ENCODE measurements around the gene ZNF836.
"Not testable (repeated sequence)": the region's sequence is repeated elsewhere in the genome, so short reads cannot be mapped to it uniquely, and the experiment has no call there.

The ZNF836 gene

GRCh38 chr19:52211203-52211602 lies 39.8 kb upstream of the ZNF836 start:
- H3K27ac ChIP-seq = no peak overlapping the region
- peaks cover 96% of the 10 kb centered on the region for H3K36me3 ChIP-seq (ENCODE audit: insufficient read depth, low read length)
- TF ChIP-seq EZH2 (IDR thresholded peaks at IDR 0.05) = no peak
- no peak for TF ChIP-seq FOXP2 (optimal IDR thresholded peaks at IDR 0.05; ENCODE audit: control extremely low read depth, extremely low read length, insufficient read depth)
- TF ChIP-seq POLR2AphosphoS5 (IDR thresholded peaks at IDR 0.05; ENCODE audit: borderline replicate concordance, low read depth, low read length) = no peak
- no peaks in the 10 kb centered on the region for H3K9me3 ChIP-seq (ENCODE audit: low read depth, low read length)
- DNase-seq (ENCODE audit: low read depth, low spot score) = no peak
- no peak overlapping the region for H3K4me3 ChIP-seq
- no peak overlapping the region for H3K9ac ChIP-seq (ENCODE audit: insufficient read length)

DNA sequence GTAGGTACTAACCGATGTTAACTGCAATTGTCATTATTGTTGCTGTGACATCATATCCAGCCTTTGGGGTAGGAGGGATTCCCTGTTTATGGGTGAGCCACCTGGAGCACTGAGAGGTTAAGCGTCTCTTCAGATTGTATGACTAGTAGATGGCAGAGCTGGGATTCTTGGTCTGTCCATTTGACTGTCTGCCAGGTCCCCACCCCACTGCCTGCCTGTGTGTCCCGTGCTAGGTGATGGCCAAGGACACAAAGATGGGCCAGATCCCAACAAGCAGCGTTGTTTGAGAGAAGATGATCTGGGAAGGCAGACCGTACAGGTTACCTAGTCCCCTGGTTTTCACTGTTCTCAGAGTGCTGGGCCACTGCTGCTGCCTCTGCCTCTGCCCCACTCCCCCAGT lies 35.1 kb upstream of the ZNF836 start:
- no peaks in the 10 kb centered on the region for H3K9me3 ChIP-seq (ENCODE audit: low read depth, low read length)
- peaks cover 96% of the 10 kb centered on the region for H3K36me3 ChIP-seq (ENCODE audit: insufficient read depth, low read length)
- H3K27ac ChIP-seq = no peak overlapping the region
- H3K4me3 ChIP-seq = no peak overlapping the region
- H3K9ac ChIP-seq (ENCODE audit: insufficient read length) = no peak overlapping the region
- no peak for DNase-seq (ENCODE audit: low read depth, low spot score)
- TF ChIP-seq FOXP2 (optimal IDR thresholded peaks at IDR 0.05; ENCODE audit: control extremely low read depth, extremely low read length, insufficient read depth) (no peak), POLR2AphosphoS5 (IDR thresholded peaks at IDR 0.05; ENCODE audit: borderline replicate concordance, low read depth, low read length) (no peak), EZH2 (IDR thresholded peaks at IDR 0.05) (no peak)

- H3K4me3 ChIP-seq; H3K9ac ChIP-seq (ENCODE audit: insufficient read length); DNase-seq (ENCODE audit: low read depth, low spot score); H3K9me3 ChIP-seq (ENCODE audit: low read depth, low read length); H3K27ac ChIP-seq: not testable (repeated sequence)
- H3K36me3 ChIP-seq (ENCODE audit: insufficient read depth, low read length) = peaks cover 86% of the 10 kb centered on the region
These were observed 29.5 kb upstream of the ZNF836 start for GRCh38 chr19:52200755-52201391.

GRCh38 chr19:52200044-52200443 lies 28.6 kb upstream of the ZNF836 start:
- TF ChIP-seq EZH2 (IDR thresholded peaks at IDR 0.05) = no peak
- no peak for TF ChIP-seq FOXP2 (optimal IDR thresholded peaks at IDR 0.05; ENCODE audit: control extremely low read depth, extremely low read length, insufficient read depth)
- no peak for TF ChIP-seq POLR2AphosphoS5 (IDR thresholded peaks at IDR 0.05; ENCODE audit: borderline replicate concordance, low read depth, low read length)
- Histone ChIP-seq H3K36me3 (ENCODE audit: insufficient read depth, low read length) (peaks cover 86% of the 10 kb centered on the region), H3K4me3 (no peak overlapping the region), H3K9me3 (ENCODE audit: low read depth, low read length) (no peaks in the 10 kb centered on the region), H3K9ac (ENCODE audit: insufficient read length) (no peak overlapping the region), H3K27ac (no peak overlapping the region)
- DNase-seq (ENCODE audit: low read depth, low spot score) = no peak

GRCh38 chr19:52198678-52199077 lies 27.3 kb upstream of the ZNF836 start:
- H3K36me3 ChIP-seq (ENCODE audit: insufficient read depth, low read length) = peaks cover 85% of the 10 kb centered on the region

GRCh38 chr19:52197964-52198363 lies 26.5 kb upstream of the ZNF836 start:
- H3K36me3 ChIP-seq (ENCODE audit: insufficient read depth, low read length) = peaks cover 85% of the 10 kb centered on the region
- TF ChIP-seq POLR2AphosphoS5 (IDR thresholded peaks at IDR 0.05; ENCODE audit: borderline replicate concordance, low read depth, low read length) = no peak
- no peak for TF ChIP-seq EZH2 (IDR thresholded peaks at IDR 0.05)

More at GRCh38 chr19:52198678-52199077, 27.3 kb upstream of the ZNF836 start:
- no peak overlapping the region for H3K9ac ChIP-seq (ENCODE audit: insufficient read length)
- H3K4me3 ChIP-seq = no peak overlapping the region
- no peaks in the 10 kb centered on the region for H3K9me3 ChIP-seq (ENCODE audit: low read depth, low read length)
- DNase-seq (ENCODE audit: low read depth, low spot score) = no peak
- no peak for TF ChIP-seq POLR2AphosphoS5 (IDR thresholded peaks at IDR 0.05; ENCODE audit: borderline replicate concordance, low read depth, low read length)
- no peak for TF ChIP-seq FOXP2 (optimal IDR thresholded peaks at IDR 0.05; ENCODE audit: control extremely low read depth, extremely low read length, insufficient read depth)
- TF ChIP-seq EZH2 (IDR thresholded peaks at IDR 0.05) = no peak
- no peak overlapping the region for H3K27ac ChIP-seq

DNA sequence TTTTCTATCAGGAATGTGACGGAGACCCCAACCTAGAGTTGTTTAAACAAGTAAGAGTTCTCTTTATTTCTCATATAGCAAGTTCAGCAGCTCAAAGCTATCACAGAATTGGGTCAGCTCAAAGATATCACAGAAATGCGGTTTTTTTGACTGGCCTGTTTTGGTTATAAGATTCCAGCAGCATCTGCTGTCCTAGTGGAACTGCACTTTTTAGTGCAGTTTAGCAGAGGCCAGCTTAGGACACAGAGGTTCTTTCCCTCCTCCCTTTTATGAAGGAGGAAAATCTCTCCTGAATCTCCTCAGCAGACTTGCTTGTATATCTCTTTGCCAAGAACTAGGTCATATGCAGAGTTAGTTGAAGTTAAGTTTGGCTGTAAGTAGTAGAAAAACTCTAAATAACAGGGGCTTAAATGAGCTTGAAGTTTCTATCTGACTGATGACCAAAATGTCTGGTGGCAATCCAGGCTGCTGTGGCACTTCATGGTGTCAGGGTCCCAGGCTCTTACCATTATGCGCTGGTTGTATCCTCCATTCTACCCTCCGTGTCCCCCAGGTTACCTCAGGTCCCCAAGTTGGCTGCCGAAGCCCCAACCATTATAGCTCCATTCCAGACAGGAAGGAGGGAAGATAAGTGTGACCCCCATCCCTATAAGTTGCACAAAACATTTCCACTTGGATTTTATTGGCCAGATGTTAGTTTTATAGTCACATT lies 25.0 kb upstream of the ZNF836 start:
- Histone ChIP-seq H3K27ac (no peak overlapping the region), H3K9ac (ENCODE audit: insufficient read length) (no peak overlapping the region), H3K36me3 (ENCODE audit: insufficient read depth, low read length) (peaks cover 85% of the 10 kb centered on the region), H3K4me3 (no peak overlapping the region), H3K9me3 (ENCODE audit: low read depth, low read length) (peaks cover 7% of the 10 kb centered on the region; the same call in 1 of the 2 replicates)
- TF ChIP-seq POLR2AphosphoS5 (IDR thresholded peaks at IDR 0.05; ENCODE audit: borderline replicate concordance, low read depth, low read length) (no peak), FOXP2 (optimal IDR thresholded peaks at IDR 0.05; ENCODE audit: control extremely low read depth, extremely low read length, insufficient read depth) (no peak), EZH2 (IDR thresholded peaks at IDR 0.05) (no peak)
- no peak for DNase-seq (ENCODE audit: low read depth, low spot score)

More at GRCh38 chr19:52197964-52198363, 26.5 kb upstream of the ZNF836 start:
- no peak overlapping the region for H3K27ac ChIP-seq
- no peak overlapping the region for H3K9ac ChIP-seq (ENCODE audit: insufficient read length)
- H3K4me3 ChIP-seq = no peak overlapping the region
- DNase-seq (ENCODE audit: low read depth, low spot score) = no peak
- H3K9me3 ChIP-seq (ENCODE audit: low read depth, low read length) = peaks cover 3% of the 10 kb centered on the region; the same call in 1 of the 2 replicates

- Histone ChIP-seq H3K9ac (ENCODE audit: insufficient read length) (no peak overlapping the region), H3K36me3 (ENCODE audit: insufficient read depth, low read length) (peaks cover 61% of the 10 kb centered on the region)
These were observed 20.5 kb upstream of the ZNF836 start for GRCh38 chr19:52191951-52192350.

More at GRCh38 chr19:52191951-52192350, 20.5 kb upstream of the ZNF836 start:
- peaks cover 7% of the 10 kb centered on the region; the same call in 1 of the 2 replicates for H3K9me3 ChIP-seq (ENCODE audit: low read depth, low read length)
- TF ChIP-seq FOXP2 (optimal IDR thresholded peaks at IDR 0.05; ENCODE audit: control extremely low read depth, extremely low read length, insufficient read depth) (no peak), POLR2AphosphoS5 (IDR thresholded peaks at IDR 0.05; ENCODE audit: borderline replicate concordance, low read depth, low read length) (no peak), EZH2 (IDR thresholded peaks at IDR 0.05) (no peak)
- no peak for DNase-seq (ENCODE audit: low read depth, low spot score)
- H3K27ac ChIP-seq = no peak overlapping the region
- H3K4me3 ChIP-seq = peak overlapping the region; percentile 90
